ENCODE data around the gene RAD9A.

RAD9A gene

GRCh38 chr11:67428052-67429001 lies 36.5 kb downstream of the RAD9A start, which contains the start of gene RPS6KB2:
Gene RPS6KB2, plus strand, starts transcription at chr11:67428494. Its CDS starts 52 bp downstream, at chr11:67428546.
- H3K4me3 ChIP-seq (replicated peaks; ENCODE audit: low read depth, low read length), result peak within 1 kb of the TSS; percentile 66
- TF ChIP-seq, protein P1, sequence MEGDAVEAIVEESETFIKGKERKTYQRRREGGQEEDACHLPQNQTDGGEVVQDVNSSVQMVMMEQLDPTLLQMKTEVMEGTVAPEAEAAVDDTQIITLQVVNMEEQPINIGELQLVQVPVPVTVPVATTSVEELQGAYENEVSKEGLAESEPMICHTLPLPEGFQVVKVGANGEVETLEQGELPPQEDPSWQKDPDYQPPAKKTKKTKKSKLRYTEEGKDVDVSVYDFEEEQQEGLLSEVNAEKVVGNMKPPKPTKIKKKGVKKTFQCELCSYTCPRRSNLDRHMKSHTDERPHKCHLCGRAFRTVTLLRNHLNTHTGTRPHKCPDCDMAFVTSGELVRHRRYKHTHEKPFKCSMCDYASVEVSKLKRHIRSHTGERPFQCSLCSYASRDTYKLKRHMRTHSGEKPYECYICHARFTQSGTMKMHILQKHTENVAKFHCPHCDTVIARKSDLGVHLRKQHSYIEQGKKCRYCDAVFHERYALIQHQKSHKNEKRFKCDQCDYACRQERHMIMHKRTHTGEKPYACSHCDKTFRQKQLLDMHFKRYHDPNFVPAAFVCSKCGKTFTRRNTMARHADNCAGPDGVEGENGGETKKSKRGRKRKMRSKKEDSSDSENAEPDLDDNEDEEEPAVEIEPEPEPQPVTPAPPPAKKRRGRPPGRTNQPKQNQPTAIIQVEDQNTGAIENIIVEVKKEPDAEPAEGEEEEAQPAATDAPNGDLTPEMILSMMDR (IDR thresholded peaks at IDR 0.05; ENCODE audit: low read depth, low read length, missing control alignments), result no peak
- peak; percentile 89 for DNase-seq (ENCODE audit: extremely low read depth, low read depth)

GRCh38 chr11:67429038-67429668 lies 37.4 kb downstream of the RAD9A start:
- peak overlapping the region; percentile 66 for H3K4me3 ChIP-seq (replicated peaks; ENCODE audit: low read depth, low read length)
- no peak for DNase-seq (ENCODE audit: extremely low read depth, low read depth)
- TF ChIP-seq, protein P1 (IDR thresholded peaks at IDR 0.05; ENCODE audit: low read depth, low read length, missing control alignments), result no peak

GRCh38 chr11:67429722-67430121 lies 37.9 kb downstream of the RAD9A start:
- TF ChIP-seq, protein P1 (IDR thresholded peaks at IDR 0.05; ENCODE audit: low read depth, low read length, missing control alignments), result no peak
- H3K4me3 ChIP-seq (replicated peaks; ENCODE audit: low read depth, low read length), result peak overlapping the region; percentile 66
- no peak for DNase-seq (ENCODE audit: extremely low read depth, low read depth)

DNA sequence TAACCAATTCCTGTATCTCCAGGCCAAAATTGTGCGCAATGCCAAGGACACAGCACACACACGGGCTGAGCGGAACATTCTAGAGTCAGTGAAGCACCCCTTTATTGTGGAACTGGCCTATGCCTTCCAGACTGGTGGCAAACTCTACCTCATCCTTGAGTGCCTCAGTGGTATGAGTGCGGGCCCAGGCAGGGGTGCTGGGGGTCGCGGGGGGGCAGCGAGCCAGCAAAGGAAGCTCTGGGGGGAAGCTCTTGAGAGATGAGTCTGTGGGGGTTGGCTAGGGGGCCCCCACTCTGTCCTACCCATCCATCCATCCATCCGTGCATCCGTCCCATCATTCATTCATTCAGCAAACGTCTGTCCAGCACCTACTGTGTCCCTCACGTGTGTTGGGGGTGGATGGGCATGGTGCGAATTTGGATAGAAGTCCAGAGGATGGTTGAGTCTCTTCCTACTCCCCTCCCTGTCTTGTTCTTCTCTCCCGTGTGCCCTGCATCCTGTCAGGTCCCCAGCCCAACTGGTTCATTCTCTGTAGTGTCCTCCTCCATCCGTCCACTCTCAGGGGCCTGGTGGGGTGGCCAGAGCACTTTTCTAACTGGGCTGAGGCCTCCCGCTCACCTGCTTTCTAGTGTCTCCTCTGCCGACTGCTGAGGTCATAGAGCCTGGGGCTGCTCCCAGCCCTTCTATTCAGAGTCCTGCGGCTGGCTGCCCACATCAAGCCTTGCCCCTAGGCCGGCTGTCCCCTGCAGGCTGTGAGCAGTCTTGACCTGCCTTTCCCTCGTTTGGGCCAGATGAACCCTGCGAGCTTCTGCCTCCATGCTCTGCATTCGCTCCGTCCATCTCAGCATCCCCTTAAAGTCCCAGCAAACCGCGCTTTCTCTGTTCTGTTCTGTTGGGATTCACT lies 39.8 kb downstream of the RAD9A start:
- TF ChIP-seq, protein P1 (IDR thresholded peaks at IDR 0.05; ENCODE audit: low read depth, low read length, missing control alignments), result no peak
- H3K4me3 ChIP-seq (replicated peaks; ENCODE audit: low read depth, low read length), result no peak overlapping the region
- DNase-seq (ENCODE audit: extremely low read depth, low read depth), result no peak

DNA sequence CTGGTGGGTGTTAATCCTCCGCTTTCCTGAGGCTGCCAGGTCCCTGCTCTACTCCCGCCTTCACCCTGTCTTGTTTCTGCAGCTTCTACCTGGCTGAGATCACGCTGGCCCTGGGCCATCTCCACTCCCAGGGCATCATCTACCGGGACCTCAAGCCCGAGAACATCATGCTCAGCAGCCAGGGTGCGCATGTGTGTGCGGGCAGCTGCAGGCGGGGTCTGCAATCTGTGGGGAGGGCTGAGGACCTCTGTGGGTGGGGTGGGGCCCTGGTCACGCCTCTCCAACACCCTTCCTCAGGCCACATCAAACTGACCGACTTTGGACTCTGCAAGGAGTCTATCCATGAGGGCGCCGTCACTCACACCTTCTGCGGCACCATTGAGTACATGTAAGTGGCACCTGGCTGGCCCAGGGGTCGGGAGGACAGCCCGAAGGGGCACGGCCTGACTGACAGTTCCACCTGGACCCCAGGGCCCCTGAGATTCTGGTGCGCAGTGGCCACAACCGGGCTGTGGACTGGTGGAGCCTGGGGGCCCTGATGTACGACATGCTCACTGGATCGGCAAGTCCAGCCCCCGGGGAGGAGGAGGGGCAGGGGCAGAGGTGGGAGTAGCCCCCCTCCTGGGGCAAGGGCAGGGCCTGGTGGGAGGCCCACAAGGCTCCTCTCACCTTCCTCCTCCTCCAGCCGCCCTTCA lies 41.0 kb downstream of the RAD9A start:
- TF ChIP-seq, protein P1 (IDR thresholded peaks at IDR 0.05; ENCODE audit: low read depth, low read length, missing control alignments), result no peak
- no peak overlapping the region for H3K4me3 ChIP-seq (replicated peaks; ENCODE audit: low read depth, low read length)
- no peak for DNase-seq (ENCODE audit: extremely low read depth, low read depth)

Data from HFF-Myc (cell line).